ENCODE measurements around the gene LKAAEAR1.

- TF ChIP-seq ZNF707 (CRISPR knock-in tag; conservative IDR thresholded peaks at IDR 0.05) (no peak), MTA3 (IDR thresholded peaks at IDR 0.05; ENCODE audit: borderline replicate concordance) (no peak), NKRF (IDR thresholded peaks at IDR 0.05; ENCODE audit: borderline replicate concordance) (no peak), MBD1 (CRISPR knock-in tag; IDR thresholded peaks at IDR 0.05) (no peak), CC2D1A (IDR thresholded peaks at IDR 0.05) (no peak), ZNF217 (CRISPR knock-in tag; IDR thresholded peaks at IDR 0.05) (no peak), POLR2A (conservative IDR thresholded peaks at IDR 0.05) (no peak), POLR2AphosphoS5 (IDR thresholded peaks at IDR 0.05; ENCODE audit: control insufficient read depth, insufficient read depth, low read depth, low read length) (no peak), CREB1 (IDR thresholded peaks at IDR 0.05) (no peak), CREB1 (CRISPR knock-in tag; IDR thresholded peaks at IDR 0.05) (no peak)
- TF ChIP-seq, protein P1, sequence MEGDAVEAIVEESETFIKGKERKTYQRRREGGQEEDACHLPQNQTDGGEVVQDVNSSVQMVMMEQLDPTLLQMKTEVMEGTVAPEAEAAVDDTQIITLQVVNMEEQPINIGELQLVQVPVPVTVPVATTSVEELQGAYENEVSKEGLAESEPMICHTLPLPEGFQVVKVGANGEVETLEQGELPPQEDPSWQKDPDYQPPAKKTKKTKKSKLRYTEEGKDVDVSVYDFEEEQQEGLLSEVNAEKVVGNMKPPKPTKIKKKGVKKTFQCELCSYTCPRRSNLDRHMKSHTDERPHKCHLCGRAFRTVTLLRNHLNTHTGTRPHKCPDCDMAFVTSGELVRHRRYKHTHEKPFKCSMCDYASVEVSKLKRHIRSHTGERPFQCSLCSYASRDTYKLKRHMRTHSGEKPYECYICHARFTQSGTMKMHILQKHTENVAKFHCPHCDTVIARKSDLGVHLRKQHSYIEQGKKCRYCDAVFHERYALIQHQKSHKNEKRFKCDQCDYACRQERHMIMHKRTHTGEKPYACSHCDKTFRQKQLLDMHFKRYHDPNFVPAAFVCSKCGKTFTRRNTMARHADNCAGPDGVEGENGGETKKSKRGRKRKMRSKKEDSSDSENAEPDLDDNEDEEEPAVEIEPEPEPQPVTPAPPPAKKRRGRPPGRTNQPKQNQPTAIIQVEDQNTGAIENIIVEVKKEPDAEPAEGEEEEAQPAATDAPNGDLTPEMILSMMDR (IDR thresholded peaks at IDR 0.05 in 2 of 3, conservative IDR thresholded peaks at IDR 0.05 in 1 of 3; ENCODE audit: insufficient read depth in 2 of 3, low read depth in 1 of 3, low read length in 3 of 3) = no peak
These were observed 15.0 kb upstream of the LKAAEAR1 start for GRCh38 chr20:64099086-64099786.

All from K562 (cell line).